GM20000 (cell line): ENCODE results near the gene KLHL24.
"Not testable (repeated sequence)": the region's sequence is repeated elsewhere in the genome, so short reads cannot be mapped to it uniquely, and the experiment has no call there.

ENCODE experiments used
- DNase-seq: peaks from one replicate; pipeline ENCODE4 v3.0.0; 2012; ENCODE audit warnings: low spot score
- CTCF ChIP-seq: IDR thresholded peaks from 2 replicates; pipeline ENCODE4 v1.5.1; 2012; ENCODE audit warnings: mild to moderate bottlenecking, control low read depth; ENCODE audit errors: extremely low read depth, missing control alignments

Gene KLHL24

GRCh38 chr3:183597959-183598358 lies 37.5 kb upstream of the KLHL24 start:
- no peak for TF ChIP-seq CTCF
- DNase-seq, result no peak

- DNase-seq, result not testable (repeated sequence)
These were observed 24.1 kb upstream of the KLHL24 start for GRCh38 chr3:183611326-183611725.

- no peak for DNase-seq
- TF ChIP-seq CTCF, result no peak
These were observed 21.8 kb upstream of the KLHL24 start for GRCh38 chr3:183613366-183614285.

- no peak for TF ChIP-seq CTCF
- DNase-seq, result no peak
These were observed 16.9 kb upstream of the KLHL24 start for GRCh38 chr3:183618542-183618941.

- no peak for TF ChIP-seq CTCF
- DNase-seq, result no peak
These were observed 16.4 kb upstream of the KLHL24 start for GRCh38 chr3:183619010-183619409.

GRCh38 chr3:183619624-183620251 lies 15.7 kb upstream of the KLHL24 start:
- TF ChIP-seq CTCF, result no peak

GRCh38 chr3:183620252-183620628 lies 15.2 kb upstream of the KLHL24 start:
- no peak for TF ChIP-seq CTCF
- DNase-seq, result no peak

More at GRCh38 chr3:183619624-183620251, 15.7 kb upstream of the KLHL24 start:
- DNase-seq, result no peak

- not testable (repeated sequence) for DNase-seq
These were observed 12.9 kb upstream of the KLHL24 start for GRCh38 chr3:183622473-183622872.
